Putamen (tissue), 1 donor: ENCODE data around the gene ZNF784.
A peak's percentile ranks its signal among the peaks of the same experiment; 100 is the strongest.

Source experiments
- DNase-seq: peaks from one replicate; pipeline ENCODE4 v3.0.0-alpha.2; 2016; ENCODE audit warnings: low spot score

Gene ZNF784

GRCh38 chr19:55621673-55622231 lies 2.6 kb downstream of the ZNF784 start:
- no peak for DNase-seq

- DNase-seq: no peak
Observed at GRCh38 chr19:55621205-55621672, 3.1 kb downstream of the ZNF784 start.

- no peak for DNase-seq
Observed at GRCh38 chr19:55620410-55621204, 3.8 kb downstream of the ZNF784 start.

- DNase-seq: no peak
Observed at GRCh38 chr19:55619286-55619685, 5.1 kb downstream of the ZNF784 start.

DNA sequence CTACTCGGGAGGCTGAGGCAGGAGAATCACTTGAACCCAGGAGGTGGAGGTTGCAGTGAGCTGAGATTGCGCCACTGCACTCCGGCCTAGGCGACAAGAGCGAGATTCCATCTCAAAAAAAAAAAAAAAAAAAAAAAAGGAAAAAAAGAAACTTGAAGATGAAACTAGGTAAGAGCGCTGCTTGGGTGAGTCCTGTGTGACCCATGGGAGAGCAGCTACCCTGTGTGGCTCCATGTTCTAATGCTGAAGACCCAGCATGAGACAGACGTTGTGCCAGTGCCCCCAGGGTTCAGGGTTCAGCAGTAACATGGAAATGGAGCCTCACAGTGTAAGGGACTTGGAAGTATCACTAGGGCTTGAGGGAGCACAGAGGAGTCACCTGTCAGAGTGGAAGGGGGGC lies 5.9 kb downstream of the ZNF784 start:
- no peak for DNase-seq

GRCh38 chr19:55617426-55617825 lies 6.9 kb downstream of the ZNF784 start:
- no peak for DNase-seq

DNA sequence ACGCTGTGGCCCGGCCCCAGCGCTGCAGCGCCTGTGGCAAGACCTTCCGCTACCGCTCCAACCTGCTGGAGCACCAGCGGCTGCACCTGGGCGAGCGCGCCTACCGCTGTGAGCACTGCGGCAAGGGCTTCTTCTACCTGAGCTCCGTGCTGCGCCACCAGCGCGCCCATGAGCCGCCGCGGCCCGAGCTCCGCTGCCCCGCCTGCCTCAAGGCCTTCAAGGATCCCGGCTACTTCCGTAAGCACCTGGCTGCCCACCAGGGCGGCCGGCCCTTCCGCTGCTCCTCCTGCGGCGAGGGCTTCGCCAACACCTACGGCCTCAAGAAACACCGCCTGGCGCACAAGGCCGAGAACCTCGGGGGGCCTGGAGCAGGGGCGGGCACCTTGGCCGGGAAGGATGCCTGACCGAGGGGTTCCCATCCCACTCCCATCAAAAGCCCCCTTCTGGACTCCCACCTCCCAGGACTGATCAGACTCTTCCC lies 7.9 kb downstream of the ZNF784 start:
- no peak for DNase-seq

- no peak for DNase-seq
Observed at GRCh38 chr19:55615543-55616394, 8.6 kb downstream of the ZNF784 start.

DNA sequence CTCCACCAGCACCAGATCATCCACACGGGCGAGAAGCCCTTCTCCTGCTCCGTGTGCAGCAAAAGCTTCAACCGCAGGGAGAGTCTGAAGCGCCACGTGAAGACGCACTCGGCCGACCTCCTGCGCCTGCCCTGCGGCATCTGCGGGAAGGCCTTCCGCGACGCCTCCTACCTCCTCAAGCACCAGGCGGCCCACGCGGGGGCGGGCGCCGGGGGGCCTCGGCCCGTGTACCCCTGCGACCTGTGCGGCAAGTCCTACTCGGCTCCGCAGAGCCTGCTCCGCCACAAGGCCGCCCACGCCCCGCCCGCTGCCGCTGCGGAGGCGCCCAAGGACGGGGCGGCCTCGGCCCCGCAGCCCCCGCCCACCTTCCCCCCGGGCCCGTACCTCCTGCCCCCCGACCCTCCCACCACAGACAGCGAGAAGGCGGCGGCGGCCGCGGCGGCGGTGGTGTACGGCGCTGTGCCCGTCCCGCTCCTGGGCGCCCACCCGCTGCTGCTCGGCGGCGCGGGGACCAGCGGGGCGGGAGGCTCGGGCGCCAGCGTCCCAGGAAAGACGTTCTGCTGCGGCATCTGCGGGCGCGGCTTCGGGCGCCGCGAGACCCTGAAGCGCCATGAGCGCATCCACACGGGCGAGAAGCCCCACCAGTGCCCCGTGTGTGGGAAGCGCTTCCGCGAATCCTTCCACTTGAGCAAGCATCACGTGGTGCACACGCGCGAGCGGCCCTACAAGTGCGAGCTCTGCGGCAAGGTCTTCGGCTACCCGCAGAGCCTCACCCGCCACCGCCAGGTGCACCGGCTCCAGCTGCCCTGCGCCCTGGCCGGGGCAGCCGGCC lies 9.4 kb downstream of the ZNF784 start:
- no peak for DNase-seq

DNA sequence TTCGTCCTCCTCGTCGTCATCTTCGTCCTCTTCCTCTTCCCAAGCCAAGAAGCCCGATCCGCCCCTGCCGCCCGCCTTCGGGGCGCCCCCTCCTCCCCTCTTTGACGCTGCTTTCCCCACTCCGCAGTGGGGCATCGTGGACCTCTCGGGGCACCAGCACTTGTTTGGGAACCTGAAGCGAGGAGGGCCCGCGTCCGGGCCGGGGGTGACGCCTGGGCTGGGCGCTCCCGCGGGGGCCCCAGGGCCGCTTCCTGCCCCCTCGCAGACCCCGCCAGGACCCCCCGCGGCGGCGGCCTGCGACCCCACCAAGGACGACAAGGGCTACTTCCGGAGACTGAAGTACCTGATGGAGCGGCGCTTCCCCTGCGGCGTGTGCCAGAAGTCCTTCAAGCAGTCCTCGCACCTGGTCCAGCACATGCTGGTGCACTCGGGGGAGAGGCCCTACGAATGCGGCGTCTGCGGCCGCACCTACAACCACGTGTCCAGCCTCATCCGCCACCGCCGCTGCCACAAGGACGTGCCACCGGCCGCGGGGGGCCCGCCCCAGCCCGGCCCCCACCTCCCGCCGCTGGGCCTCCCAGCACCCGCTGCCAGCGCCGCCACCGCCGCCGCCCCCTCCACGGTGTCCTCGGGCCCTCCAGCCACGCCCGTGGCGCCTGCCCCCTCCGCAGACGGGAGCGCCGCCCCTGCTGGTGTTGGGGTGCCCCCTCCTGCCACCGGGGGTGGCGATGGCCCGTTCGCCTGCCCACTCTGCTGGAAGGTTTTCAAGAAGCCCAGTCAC lies 10.2 kb downstream of the ZNF784 start:
- DNase-seq: no peak

DNA sequence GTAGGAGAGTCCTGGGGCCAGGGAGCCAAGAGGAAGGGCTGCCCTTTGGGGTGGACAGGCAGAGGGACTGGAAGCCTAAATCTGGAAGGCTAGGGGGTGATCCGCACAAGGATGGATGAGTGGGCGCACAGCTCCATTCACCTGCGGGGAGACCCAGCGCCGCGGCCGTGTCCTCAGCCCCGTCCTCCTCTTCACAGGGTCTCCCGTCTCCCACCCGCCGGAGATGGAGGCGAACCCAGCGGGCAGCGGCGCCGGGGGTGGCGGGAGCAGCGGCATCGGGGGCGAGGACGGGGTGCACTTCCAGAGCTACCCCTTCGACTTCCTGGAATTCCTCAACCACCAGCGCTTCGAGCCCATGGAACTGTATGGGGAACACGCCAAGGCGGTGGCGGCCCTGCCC lies 11.0 kb downstream of the ZNF784 start:
- no peak for DNase-seq

DNA sequence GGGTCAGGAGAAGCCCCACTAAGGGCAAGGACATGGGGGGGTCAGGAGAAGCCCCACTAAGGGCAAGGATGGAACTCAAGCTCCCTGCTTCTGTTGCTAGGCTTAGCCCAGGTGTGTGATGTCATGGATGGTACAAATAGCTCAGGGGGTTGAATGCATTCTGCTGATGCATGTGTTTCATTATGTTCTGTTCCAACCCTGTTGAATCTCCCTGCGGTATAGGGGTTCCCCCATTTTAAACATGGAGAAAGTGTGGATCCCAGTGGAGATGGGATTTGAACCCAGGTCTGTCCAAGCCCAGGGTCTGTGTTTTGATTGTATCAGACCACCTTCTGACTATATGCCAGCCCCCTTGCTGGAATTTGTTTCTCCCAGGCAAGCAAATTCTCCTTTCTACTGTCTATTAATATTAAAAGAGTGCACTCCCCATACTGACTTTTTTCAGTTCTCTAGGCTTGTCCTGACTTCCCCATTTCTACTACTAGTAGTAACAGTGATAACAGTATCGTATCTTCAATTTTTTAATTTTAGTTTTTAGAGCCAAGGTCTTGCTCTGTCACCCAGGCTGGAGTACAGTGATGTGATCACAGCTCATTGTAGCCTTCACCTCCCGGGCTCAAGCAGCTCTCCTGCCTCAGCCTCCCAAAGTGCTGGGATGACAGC lies 12.3 kb downstream of the ZNF784 start:
- DNase-seq: no peak

DNA sequence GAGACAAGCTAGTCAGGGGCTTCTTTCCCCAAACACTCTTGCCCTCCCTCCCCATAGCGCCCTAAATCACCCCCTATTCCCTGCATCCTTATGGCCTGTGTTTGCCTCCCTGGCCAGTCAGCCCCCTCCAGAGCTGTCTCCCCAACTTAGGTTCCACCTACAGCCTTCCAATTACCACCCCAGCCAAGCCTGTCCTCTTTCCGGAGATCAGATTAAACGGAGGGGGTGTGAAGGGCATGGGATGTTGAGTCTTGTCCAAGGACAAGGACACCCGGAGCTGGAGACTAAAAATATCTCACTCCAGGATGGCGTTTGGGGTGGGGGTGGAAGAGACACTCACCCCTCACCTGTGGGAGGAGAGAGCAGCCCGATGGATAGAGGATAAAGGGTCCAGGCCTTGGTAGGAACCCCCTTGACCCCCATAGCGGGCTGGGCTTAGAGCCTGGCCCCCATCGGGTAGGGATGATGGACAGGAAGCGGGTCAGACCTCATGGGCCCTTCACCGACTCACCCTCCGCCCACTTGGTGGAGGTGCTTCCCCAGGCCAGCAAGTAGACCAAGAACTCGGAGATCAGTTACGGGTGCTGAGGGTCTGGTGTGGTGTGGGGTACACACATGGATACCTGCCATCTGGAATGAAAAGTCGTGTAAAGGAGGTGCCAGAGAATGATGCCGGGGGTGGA lies 12.9 kb downstream of the ZNF784 start:
- DNase-seq: no peak

- DNase-seq: no peak
Observed at GRCh38 chr19:55609326-55609725, 15.0 kb downstream of the ZNF784 start.

DNA sequence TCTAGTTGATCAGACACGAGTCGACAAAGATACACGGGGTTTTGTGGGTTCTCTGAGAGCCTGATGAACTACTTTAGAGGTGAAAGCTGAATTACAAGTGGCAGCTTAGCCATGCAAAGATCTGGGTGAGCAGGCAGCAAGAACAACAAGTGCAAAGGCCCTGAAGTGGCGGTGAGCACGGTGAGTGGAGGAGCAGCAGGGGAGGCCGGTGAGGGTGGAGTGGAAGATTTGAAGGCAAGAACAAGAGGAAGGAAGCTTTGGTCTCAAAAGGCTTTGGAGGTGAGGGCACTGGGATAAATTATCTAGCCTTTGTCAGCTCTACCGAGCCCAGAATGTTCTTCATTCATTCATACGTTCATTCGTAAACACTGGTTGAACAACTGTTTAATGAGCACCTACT lies 17.5 kb downstream of the ZNF784 start:
- no peak for DNase-seq

DNA sequence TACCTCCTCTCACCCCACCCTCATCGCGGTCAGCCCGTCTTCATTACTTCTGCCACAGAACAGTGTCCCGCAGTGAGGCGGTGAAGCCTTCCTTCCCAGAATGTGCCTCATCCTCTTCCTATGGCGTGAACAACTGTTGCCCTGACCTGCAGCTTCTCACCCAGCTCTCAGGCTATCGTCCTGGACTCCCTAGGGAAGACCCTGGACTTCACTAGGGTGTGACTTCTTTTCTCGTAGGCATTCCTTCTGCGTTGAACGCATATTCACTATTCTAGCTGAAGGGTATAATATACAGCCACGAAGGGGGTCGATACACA lies 17.9 kb downstream of the ZNF784 start:
- DNase-seq: no peak

- DNase-seq: peak; percentile 66
Observed at GRCh38 chr19:55605637-55606470, 18.5 kb downstream of the ZNF784 start, which contains the start of gene ZNF865. TSS of gene ZNF865 (plus strand) at chr19:55605647. CDS start at chr19:55613619, 7,972 bp downstream.

DNA sequence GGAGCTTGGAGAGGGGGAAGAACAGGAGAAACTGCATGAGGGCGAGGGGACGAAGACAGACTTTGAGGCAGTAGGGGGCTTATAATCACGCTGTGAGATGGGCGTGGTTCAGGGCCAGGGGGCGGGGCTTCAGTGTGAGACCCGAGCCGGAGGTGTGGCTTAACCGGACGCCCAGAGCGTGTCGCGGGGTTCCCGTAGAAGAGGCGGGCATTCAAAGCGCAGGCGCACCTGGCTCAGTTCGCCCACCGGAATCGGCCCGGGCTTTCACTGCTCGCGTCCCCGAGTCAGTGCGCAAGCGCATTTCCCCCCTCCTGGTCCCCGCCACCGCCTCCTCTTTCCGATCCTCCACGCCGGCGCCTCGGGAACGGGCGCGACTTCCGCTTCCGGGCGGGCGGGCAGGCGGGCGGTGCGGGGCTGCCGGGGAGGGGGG lies 19.1 kb downstream of the ZNF784 start:
- DNase-seq: peak; percentile 94
